ENCODE measurements around the gene PLEKHD1.
"Not testable (repeated sequence)": the region's sequence is repeated elsewhere in the genome, so short reads cannot be mapped to it uniquely, and the experiment has no call there.

PLEKHD1 gene

DNA sequence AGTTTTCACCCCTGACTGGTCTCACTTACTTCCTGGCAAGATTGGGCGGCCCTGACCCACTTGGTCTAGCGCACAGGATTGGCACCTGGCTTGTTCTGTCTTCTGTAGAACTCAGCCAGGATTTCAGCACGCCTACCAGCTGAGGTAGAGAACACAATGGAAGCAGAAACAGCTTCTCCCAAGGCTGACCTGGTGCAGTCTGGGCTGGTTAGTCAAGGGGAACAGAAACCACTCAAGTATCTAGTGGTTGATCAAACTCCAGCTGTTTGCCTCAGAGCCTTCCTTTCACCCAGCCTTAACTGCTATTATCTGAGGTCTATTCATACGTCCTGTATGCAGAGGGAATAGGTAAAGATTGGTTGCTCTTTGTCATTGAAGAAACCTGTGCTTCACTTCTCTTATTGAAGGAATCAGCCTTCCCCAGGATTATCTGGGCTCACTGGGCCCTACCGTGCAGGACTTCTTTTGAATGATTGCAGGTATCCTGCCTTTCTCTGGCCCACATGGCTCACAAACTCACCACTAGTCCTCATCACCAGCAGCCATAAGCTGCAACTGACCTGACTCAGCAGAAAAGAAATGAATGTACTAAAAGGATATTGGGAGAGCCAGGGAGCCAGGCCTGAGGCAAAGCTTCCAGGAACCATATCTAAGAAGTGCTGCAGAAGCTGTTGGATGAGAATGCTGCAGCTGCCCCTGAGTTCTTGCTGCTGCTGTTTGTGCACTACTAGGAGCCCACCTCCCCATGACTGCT is 2.5 kb upstream of the PLEKHD1 start:
- DNase-seq (ENCODE audit: low read depth) = no peak

- no peak for DNase-seq (ENCODE audit: low read depth)
Observed at GRCh38 chr14:69483765-69484443, 624 bp upstream of the PLEKHD1 start.

DNA sequence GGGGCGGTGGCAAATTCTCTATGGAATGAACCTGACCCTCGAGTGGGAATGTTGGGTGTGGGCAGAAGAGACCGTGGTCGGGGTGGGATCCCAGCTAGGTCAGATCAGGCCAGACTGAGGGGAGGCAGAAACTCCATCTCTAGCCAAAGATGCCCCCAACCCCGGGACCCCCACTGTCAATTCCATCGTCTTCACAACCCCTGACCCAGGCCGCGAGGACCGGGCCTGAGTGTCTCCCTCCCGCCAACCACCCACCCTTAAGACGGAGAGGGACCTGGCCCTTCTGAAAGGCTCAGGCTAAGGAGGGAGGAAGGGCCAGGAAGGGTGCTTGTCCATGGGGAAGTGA is 760 bp downstream of the PLEKHD1 start:
- no peak for DNase-seq (ENCODE audit: low read depth)

DNA sequence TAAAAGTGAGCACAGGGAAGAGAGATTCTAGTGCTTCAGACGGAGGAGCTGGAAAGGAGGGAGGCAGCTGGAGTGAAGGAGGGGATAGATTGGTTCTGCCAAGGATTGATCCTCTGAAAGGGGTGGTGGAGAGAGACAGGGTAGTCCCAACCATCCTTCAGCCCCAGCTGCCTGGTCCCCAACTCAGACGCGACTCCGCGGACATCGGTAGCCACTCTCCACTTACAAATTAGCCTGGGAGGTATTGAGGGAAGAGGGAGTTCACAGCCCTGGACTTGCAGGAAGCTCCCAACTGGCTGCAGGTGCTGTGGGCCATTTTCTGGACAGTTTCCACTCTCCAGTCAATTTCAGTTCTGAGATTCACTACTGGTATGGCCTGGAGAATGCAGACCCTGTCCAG is 1.2 kb downstream of the PLEKHD1 start:
- DNase-seq (ENCODE audit: low read depth) = no peak

DNA sequence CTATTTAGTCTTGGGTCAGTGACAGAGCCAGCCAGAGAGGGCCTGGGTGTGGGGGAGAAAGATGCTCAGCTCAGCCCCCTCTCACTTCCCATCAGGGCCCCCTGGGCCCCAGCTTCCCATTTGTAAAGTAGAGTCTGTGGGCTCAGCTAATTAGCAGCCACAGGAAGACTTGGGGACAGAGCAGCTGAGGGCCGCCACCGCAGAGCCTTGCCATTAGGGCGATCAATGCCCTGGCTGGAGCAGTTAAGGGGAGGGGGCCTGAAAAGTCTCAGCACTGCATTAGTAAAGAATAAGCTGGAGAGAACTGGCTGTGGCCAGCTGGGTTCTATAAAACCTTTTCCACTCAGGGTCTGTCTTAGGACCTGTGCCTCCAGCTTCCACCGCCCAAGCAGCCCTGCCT is 2.7 kb downstream of the PLEKHD1 start:
- DNase-seq (ENCODE audit: low read depth) = no peak

DNA sequence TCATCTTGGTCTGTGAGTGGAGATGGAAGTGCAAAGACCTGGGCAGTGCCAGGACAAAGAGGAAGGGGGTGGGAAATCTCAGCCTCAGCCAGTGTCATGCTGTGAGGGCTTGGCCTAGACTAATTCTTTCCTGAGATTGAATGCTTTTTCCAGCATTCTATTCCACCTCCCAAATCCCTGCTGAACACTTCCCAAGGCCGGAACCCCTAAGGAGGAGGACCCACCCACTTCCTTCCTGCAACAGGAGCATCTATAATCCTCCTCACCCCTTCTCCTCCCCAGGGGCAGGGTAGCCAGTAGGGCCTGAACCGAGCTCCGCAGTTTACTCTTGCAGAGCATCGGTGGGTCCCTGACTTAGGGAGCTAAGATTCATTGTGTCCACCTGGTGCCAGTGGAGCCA is 3.2 kb downstream of the PLEKHD1 start:
- no peak for DNase-seq (ENCODE audit: low read depth)

GRCh38 chr14:69489495-69489894 is 5.0 kb downstream of the PLEKHD1 start:
- no peak for DNase-seq (ENCODE audit: low read depth)

- DNase-seq (ENCODE audit: low read depth) = no peak
Observed at GRCh38 chr14:69490219-69490918, 5.8 kb downstream of the PLEKHD1 start.

DNA sequence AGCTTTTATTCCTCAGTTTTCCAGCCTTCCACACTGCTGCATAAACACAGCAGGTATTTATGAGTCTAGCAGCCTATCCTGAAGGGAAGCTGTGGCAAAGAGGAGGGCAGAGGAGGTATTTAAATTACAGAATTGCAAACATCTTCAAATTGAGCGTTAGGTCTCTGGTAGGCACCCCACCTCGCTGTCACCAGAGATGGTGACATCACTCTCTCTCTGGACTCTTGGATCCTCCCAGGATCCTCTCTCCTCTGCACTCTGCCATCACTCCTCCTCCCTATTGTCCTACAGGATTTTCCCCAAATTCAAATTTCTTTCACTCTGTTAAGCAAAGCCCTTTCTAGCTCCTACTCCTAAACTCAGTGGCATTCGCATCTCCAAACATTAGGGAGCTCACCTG is 6.7 kb downstream of the PLEKHD1 start:
- DNase-seq (ENCODE audit: low read depth) = no peak

- no peak for DNase-seq (ENCODE audit: low read depth)
Observed at GRCh38 chr14:69493038-69493437, 8.5 kb downstream of the PLEKHD1 start.

DNA sequence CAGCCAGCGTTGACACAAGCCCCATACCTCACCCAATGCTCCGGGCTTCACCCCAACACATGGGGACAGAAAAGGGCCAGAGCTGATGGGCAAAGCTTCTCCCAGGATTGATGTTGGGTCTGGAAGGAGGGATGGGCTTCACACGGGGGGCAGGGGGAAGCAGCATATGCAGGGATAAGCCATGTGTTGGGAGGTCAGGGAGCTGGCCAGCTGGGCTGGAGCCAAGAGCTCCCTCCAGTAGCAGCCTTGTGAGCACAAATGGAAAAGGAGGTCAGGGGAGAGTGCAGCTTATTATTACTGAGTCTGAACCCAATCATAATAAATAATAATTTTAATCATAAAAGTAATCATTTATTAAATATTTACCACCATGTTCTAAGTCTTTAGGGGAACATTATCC is 9.3 kb downstream of the PLEKHD1 start:
- DNase-seq (ENCODE audit: low read depth) = no peak

GRCh38 chr14:69495341-69495921 is 10.9 kb downstream of the PLEKHD1 start:
- no peak for DNase-seq (ENCODE audit: low read depth)

- not testable (repeated sequence) for DNase-seq (ENCODE audit: low read depth)
Observed at GRCh38 chr14:69497866-69498265, 13.3 kb downstream of the PLEKHD1 start.

GRCh38 chr14:69498286-69498685 is 13.8 kb downstream of the PLEKHD1 start:
- DNase-seq (ENCODE audit: low read depth) = not testable (repeated sequence)

GRCh38 chr14:69499436-69499835 is 14.9 kb downstream of the PLEKHD1 start:
- no peak for DNase-seq (ENCODE audit: low read depth)

GRCh38 chr14:69500096-69500495 is 15.6 kb downstream of the PLEKHD1 start:
- DNase-seq (ENCODE audit: low read depth) = no peak

DNA sequence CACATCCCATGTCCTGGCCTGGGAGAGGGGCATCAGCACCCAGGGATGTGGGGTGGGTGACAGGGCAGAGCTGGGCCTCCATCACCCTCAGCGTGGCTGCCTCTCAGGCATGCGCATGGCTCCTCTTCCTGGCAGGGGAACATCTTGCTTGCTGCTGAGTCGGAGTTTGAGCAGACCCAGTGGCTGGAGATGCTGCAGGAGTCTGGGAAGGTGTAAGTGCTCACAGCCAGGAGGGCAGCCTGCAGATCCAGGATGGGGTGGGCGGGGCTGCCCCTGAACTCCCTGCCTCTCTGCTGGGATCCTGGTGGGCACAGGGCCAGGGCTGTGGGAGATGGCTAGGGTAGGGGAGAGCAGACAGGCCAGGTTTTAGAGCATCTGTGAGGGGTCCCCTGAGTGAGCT is 16.2 kb downstream of the PLEKHD1 start:
- no peak for DNase-seq (ENCODE audit: low read depth)

- peak; percentile 16 for DNase-seq (ENCODE audit: low read depth)
Observed at GRCh38 chr14:69501423-69501838, 16.9 kb downstream of the PLEKHD1 start.

GRCh38 chr14:69504775-69505174 is 20.2 kb downstream of the PLEKHD1 start:
- DNase-seq (ENCODE audit: low read depth) = no peak

GRCh38 chr14:69505338-69506240 is 21.1 kb downstream of the PLEKHD1 start:
- DNase-seq (ENCODE audit: low read depth) = no peak

DNA sequence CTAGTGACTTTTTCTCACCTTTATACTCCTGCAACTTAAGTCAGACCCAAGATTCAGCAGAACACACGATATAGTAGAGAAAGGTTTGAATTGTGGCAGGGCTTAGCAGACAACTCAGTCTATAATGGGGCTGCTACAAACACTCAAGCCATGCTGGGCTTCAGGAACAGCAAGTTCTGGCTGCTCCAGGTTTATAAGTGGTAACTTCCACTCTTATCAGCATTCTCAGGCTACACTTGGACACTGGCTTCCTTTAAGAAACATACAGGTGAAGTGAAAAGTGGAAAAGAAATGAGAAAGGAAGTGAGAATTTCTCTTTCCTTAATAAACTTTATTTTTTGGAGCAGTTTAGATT is 21.7 kb downstream of the PLEKHD1 start:
- DNase-seq (ENCODE audit: low read depth) = no peak

All from fibroblast of the conjunctiva (primary cell).